ENCODE measurements around the gene TOX2.

The TOX2 gene

DNA sequence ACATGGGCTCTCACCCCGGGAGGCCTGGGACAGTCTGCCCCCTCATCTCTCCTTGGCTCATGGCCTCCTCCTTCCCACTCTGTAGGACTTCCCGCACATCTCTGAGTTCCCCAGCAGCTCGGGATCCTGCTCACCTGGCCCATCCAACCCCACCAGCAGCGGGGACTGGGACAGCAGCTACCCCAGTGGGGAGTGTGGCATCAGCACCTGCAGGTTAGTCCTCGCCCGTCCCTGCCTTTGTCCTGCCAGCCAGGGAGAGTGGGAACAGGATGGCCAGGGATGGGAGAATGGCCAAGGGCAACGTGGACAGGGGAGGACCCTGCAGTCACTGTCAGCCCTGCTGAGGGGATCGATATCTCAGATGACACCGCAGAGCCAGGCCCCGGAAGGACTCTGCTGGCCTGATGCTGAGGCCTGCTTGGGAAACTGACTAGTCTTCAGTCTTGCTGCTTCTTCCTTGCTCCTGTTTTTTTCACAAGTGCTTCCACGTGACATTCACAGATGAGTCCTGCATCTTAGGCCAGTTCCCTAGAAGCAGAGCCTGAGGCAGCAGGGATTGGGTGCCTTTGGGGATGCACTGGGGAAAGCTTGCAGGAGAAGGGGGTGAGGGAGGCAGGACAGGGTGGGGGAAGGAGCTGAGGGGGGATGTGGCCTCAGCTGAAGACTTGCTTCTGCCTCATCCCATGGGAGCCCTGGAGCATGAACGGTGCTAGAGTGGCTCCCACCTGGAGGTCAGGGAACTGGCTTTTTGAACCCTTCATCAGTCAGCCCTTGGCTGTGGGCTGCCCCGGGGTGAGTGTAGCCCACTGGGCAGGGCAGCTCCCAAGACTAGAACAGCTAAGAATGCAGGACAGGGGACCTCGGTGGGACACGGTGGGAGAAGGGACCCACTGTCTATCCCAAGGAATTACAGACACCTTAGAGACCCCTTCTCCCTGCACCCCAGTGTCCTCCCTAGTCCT, 152.3 kb downstream of the TOX2 start:
- Histone ChIP-seq H3K4me2 (ENCODE audit: low read length) (no peak overlapping the region), H3K4me1 (ENCODE audit: low read length) (no peaks in the 10 kb centered on the region), H3K9me3 (ENCODE audit: insufficient read depth, low read length) (no peaks in the 10 kb centered on the region), H2AFZ (ENCODE audit: low read depth, low read length) (no peak overlapping the region), H3K79me2 (ENCODE audit: low read length) (no peaks in the 10 kb centered on the region), H3K27ac (ENCODE audit: low read length) (no peak overlapping the region), H4K20me1 (ENCODE audit: insufficient read depth, low read length) (no peaks in the 10 kb centered on the region; the same call in 1 of the 2 replicates), H3K4me3 (ENCODE audit: low read length) (no peak overlapping the region), H3K36me3 (replicated peaks; ENCODE audit: low read depth, low read length) (peaks cover 61% of the 10 kb centered on the region), H3K27me3 (ENCODE audit: low read depth, low read length) (no peaks in the 10 kb centered on the region), H3K9ac (ENCODE audit: low read length) (no peak overlapping the region)
- no peak for TF ChIP-seq EZH2phosphoT487 (IDR thresholded peaks at IDR 0.05; ENCODE audit: low read depth)
- TF ChIP-seq, protein P1, sequence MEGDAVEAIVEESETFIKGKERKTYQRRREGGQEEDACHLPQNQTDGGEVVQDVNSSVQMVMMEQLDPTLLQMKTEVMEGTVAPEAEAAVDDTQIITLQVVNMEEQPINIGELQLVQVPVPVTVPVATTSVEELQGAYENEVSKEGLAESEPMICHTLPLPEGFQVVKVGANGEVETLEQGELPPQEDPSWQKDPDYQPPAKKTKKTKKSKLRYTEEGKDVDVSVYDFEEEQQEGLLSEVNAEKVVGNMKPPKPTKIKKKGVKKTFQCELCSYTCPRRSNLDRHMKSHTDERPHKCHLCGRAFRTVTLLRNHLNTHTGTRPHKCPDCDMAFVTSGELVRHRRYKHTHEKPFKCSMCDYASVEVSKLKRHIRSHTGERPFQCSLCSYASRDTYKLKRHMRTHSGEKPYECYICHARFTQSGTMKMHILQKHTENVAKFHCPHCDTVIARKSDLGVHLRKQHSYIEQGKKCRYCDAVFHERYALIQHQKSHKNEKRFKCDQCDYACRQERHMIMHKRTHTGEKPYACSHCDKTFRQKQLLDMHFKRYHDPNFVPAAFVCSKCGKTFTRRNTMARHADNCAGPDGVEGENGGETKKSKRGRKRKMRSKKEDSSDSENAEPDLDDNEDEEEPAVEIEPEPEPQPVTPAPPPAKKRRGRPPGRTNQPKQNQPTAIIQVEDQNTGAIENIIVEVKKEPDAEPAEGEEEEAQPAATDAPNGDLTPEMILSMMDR (IDR thresholded peaks at IDR 0.05; ENCODE audit: low read depth, low read length): no peak

DNA sequence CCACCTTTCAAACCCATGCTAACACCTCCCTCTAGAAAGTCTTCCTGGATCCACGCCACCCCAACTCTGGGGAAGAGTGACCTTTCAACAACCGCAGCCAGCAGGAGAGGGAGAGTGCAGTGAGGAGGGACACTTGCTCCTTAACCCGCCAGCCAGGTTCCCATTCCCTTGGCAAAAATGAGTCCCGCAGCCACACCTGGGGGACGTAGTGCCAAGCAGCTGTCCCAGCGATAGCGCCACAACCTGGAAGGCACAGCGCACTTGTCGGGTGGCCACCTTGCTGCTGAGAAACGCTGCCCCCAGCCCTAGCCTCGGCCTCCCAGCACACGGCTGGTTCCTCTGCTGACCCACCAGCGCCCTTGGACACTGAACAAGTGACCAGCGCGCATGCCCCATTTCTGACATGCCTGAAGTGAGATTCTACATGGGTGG, 153.0 kb downstream of the TOX2 start:
- TF ChIP-seq, protein P1 (IDR thresholded peaks at IDR 0.05; ENCODE audit: low read depth, low read length): no peak
- TF ChIP-seq EZH2phosphoT487 (IDR thresholded peaks at IDR 0.05; ENCODE audit: low read depth): no peak
- Histone ChIP-seq H3K4me3 (ENCODE audit: low read length) (no peak overlapping the region), H3K9me3 (ENCODE audit: insufficient read depth, low read length) (no peaks in the 10 kb centered on the region), H3K79me2 (ENCODE audit: low read length) (no peaks in the 10 kb centered on the region), H3K9ac (ENCODE audit: low read length) (no peak overlapping the region), H4K20me1 (ENCODE audit: insufficient read depth, low read length) (no peaks in the 10 kb centered on the region; the same call in 1 of the 2 replicates), H3K27ac (ENCODE audit: low read length) (no peak overlapping the region), H2AFZ (ENCODE audit: low read depth, low read length) (no peak overlapping the region), H3K4me1 (ENCODE audit: low read length) (no peaks in the 10 kb centered on the region), H3K36me3 (replicated peaks; ENCODE audit: low read depth, low read length) (peaks cover 61% of the 10 kb centered on the region), H3K27me3 (ENCODE audit: low read depth, low read length) (no peaks in the 10 kb centered on the region), H3K4me2 (ENCODE audit: low read length) (no peak overlapping the region)

DNA sequence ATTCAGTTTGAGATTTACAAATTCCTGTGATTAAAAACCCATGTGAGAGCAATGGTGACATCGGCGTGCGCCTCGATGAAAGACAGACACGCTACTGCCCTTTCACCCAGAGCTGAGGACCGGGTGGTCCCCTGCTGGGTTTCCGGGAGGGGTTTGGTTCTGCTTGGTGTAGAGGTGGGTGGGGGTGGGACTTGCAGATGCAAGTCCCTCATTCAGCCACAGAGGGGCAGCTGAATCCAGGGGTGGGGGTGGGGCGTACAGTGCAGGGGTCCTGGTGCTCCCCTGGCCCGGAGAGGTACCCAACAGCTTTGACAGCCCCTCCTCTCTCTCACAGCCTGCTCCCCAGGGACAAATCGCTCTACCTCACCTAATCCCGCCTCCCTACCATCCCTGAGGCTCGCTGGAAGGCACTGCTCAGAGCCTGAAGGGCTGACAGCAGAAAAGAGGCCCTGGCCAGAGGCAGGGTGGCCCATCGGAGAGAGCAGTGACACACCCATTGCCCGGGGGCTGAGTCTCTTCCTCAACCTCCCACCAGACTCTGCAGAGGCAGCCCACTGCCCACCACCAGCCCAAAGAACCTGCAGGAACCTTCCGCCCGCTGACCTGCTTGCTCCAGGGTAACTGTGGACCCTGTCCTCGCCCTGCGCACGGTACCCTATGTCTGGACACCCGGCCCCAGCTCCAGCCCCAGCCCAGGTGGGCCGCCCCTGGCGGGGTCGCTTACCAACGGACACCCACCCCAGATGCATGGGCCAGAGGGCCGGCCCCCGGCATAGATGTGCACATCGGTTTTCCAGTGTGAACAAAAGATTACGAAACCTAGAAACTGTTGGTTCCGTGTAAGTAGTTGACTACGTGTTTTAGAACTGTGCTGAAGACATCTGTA, 153.9 kb downstream of the TOX2 start:
- Histone ChIP-seq H4K20me1 (ENCODE audit: insufficient read depth, low read length) (no peaks in the 10 kb centered on the region; the same call in 1 of the 2 replicates), H3K4me2 (ENCODE audit: low read length) (no peak overlapping the region), H3K79me2 (ENCODE audit: low read length) (no peaks in the 10 kb centered on the region), H3K4me1 (ENCODE audit: low read length) (no peaks in the 10 kb centered on the region), H2AFZ (ENCODE audit: low read depth, low read length) (no peak overlapping the region), H3K27ac (ENCODE audit: low read length) (no peak overlapping the region), H3K9ac (ENCODE audit: low read length) (no peak overlapping the region), H3K27me3 (ENCODE audit: low read depth, low read length) (no peaks in the 10 kb centered on the region), H3K9me3 (ENCODE audit: insufficient read depth, low read length) (no peaks in the 10 kb centered on the region), H3K4me3 (ENCODE audit: low read length) (no peak overlapping the region), H3K36me3 (replicated peaks; ENCODE audit: low read depth, low read length) (peaks cover 65% of the 10 kb centered on the region)
- TF ChIP-seq, protein P1 (IDR thresholded peaks at IDR 0.05; ENCODE audit: low read depth, low read length): no peak
